IMR-90 (cell line): ENCODE data around the gene TMEM139.

Experiments
- BHLHE40 ChIP-seq: fragments of 150-350 bp; IDR thresholded peaks from 2 replicates; pipeline ENCODE4 v1.6.1; 2016; ENCODE audit warnings: mild to moderate bottlenecking, low read depth, low read length
- CEBPB ChIP-seq: IDR thresholded peaks from 2 replicates; pipeline ENCODE4 v1.6.1; 2012; ENCODE audit warnings: low read depth, low read length, improper control_type of control experiment
- CHD1 ChIP-seq: IDR thresholded peaks from 2 replicates; pipeline ENCODE4 v1.6.1; 2012; ENCODE audit warnings: low read depth, low read length, improper control_type of control experiment
- CTCF ChIP-seq: conservative IDR thresholded peaks from 2 replicates; pipeline ENCODE4 v1.5.1; 2012; ENCODE audit warnings: mild to moderate bottlenecking, low read depth, low read length, improper control_type of control experiment
- FOS ChIP-seq: fragments of 150-350 bp; IDR thresholded peaks from 2 replicates; pipeline ENCODE4 v1.6.1; 2016; ENCODE audit warnings: low read depth, low read length
- MAFK ChIP-seq: IDR thresholded peaks from 2 replicates; pipeline ENCODE4 v1.6.1; 2012; ENCODE audit warnings: low read depth, low read length, improper control_type of control experiment
- MAZ ChIP-seq: IDR thresholded peaks from 2 replicates; pipeline ENCODE4 v1.6.1; 2012; ENCODE audit warnings: low read depth, mild to moderate bottlenecking, low read length, improper control_type of control experiment, moderate library complexity, borderline replicate concordance
- NFE2L2 ChIP-seq: fragments of 150-350 bp; IDR thresholded peaks from 2 replicates; pipeline ENCODE4 v1.6.1; 2016; ENCODE audit warnings: low read depth, mild to moderate bottlenecking, low read length
- POLR2A ChIP-seq: IDR thresholded peaks from 2 replicates; pipeline ENCODE4 v1.6.1; 2012; ENCODE audit warnings: mild to moderate bottlenecking, low read depth, low read length
- RAD21 ChIP-seq: IDR thresholded peaks from 2 replicates; pipeline ENCODE4 v1.6.1; 2012; ENCODE audit warnings: low read length, improper control_type of control experiment
- RCOR1 ChIP-seq: IDR thresholded peaks from 2 replicates; pipeline ENCODE4 v1.6.1; 2012; ENCODE audit warnings: mild to moderate bottlenecking, low read length, improper control_type of control experiment; ENCODE audit not compliant: insufficient replicate concordance
- RFX5 ChIP-seq: IDR thresholded peaks from 2 replicates; pipeline ENCODE4 v1.8.0; 2012; ENCODE audit warnings: low read depth, mild to moderate bottlenecking, low read length, moderate library complexity
- SMC3 ChIP-seq: fragments of 150-350 bp; IDR thresholded peaks from 2 replicates; pipeline ENCODE4 v1.6.1; 2016; ENCODE audit warnings: low read depth, mild to moderate bottlenecking, antibody characterized with exemption, low read length, moderate library complexity
- TF ChIP-seq, protein P1 (sequence below): fragments of 150-350 bp; IDR thresholded peaks from 2 replicates; pipeline ENCODE4 v1.6.1; 2016; ENCODE audit warnings: low read depth, mild to moderate bottlenecking, low read length, moderate library complexity, borderline replicate concordance

- no peak for TF ChIP-seq CTCF
- no peak for TF ChIP-seq FOS
- no peak for TF ChIP-seq SMC3
- TF ChIP-seq RFX5: no peak
- TF ChIP-seq RAD21: no peak
- no peak for TF ChIP-seq POLR2A
- TF ChIP-seq NFE2L2: no peak
- TF ChIP-seq CEBPB: no peak
- TF ChIP-seq RCOR1: no peak
- TF ChIP-seq MAFK: no peak
- no peak for TF ChIP-seq BHLHE40
- no peak for TF ChIP-seq MAZ
- TF ChIP-seq, protein P1, sequence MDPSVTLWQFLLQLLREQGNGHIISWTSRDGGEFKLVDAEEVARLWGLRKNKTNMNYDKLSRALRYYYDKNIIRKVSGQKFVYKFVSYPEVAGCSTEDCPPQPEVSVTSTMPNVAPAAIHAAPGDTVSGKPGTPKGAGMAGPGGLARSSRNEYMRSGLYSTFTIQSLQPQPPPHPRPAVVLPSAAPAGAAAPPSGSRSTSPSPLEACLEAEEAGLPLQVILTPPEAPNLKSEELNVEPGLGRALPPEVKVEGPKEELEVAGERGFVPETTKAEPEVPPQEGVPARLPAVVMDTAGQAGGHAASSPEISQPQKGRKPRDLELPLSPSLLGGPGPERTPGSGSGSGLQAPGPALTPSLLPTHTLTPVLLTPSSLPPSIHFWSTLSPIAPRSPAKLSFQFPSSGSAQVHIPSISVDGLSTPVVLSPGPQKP: no peak
- TF ChIP-seq CHD1: no peak
Observed at GRCh38 chr7:143279186-143280098, 5.3 kb upstream of the TMEM139 start.
